H9 (cell line): ENCODE measurements around the gene EPO. TPM values are rescaled to one million over a fixed set of nuclear protein-coding genes. Genes with fewer than 3 reads are reported as not detected.

Experiments used
- DNase-seq: peaks from one replicate; pipeline ENCODE4 v3.0.0-alpha.2; 2017
- H2AFZ ChIP-seq: one replicate; pipeline ENCODE4 v1.6.1; 2013; ENCODE audit warnings: mild to moderate bottlenecking, low read length, control low read depth, moderate library complexity
- H2AK5ac ChIP-seq: 2 replicates; pipeline ENCODE4 v1.6.1; 2013; ENCODE audit warnings: low read length, control low read depth, mixed read lengths; ENCODE audit not compliant: insufficient read length
- H2BK120ac ChIP-seq: one replicate; pipeline ENCODE4 v1.6.1; 2013; ENCODE audit warnings: low read depth, mild to moderate bottlenecking, low read length, control low read depth, inconsistent platforms; ENCODE audit not compliant: poor library complexity, severe bottlenecking
- H2BK12ac ChIP-seq: 2 replicates; pipeline ENCODE4 v1.6.1; 2013; ENCODE audit warnings: low read length, control low read depth, mixed read lengths, low read depth; ENCODE audit not compliant: insufficient read length
- H2BK15ac ChIP-seq: 2 replicates; pipeline ENCODE4 v1.6.1; 2013; ENCODE audit warnings: low read depth, low read length, control low read depth
- H2BK20ac ChIP-seq: one replicate; pipeline ENCODE4 v1.6.1; 2013; ENCODE audit warnings: low read depth, mild to moderate bottlenecking, low read length, control low read depth, inconsistent platforms; ENCODE audit not compliant: poor library complexity, severe bottlenecking
- H2BK5ac ChIP-seq: 2 replicates; pipeline ENCODE4 v1.6.1; 2013; ENCODE audit warnings: low read length, control low read depth, mixed read lengths; ENCODE audit not compliant: insufficient read length
- H3K14ac ChIP-seq: 2 replicates; pipeline ENCODE4 v1.6.1; 2013; ENCODE audit warnings: low read length, control low read depth; ENCODE audit not compliant: insufficient read depth
- H3K18ac ChIP-seq: 2 replicates; pipeline ENCODE4 v1.6.1; 2013; ENCODE audit warnings: low read depth, mild to moderate bottlenecking, mixed read lengths, low read length, control low read depth; ENCODE audit not compliant: insufficient read length
- H3K23ac ChIP-seq: 2 replicates; pipeline ENCODE4 v1.6.1; 2013; ENCODE audit warnings: low read length, control low read depth, mixed read lengths, low read depth; ENCODE audit not compliant: insufficient read length
- H3K23me2 ChIP-seq: 2 replicates; pipeline ENCODE4 v1.6.1; 2013; ENCODE audit warnings: low read depth, mild to moderate bottlenecking, mixed read lengths, low read length, control low read depth; ENCODE audit not compliant: insufficient read length, poor library complexity, severe bottlenecking
- H3K27ac ChIP-seq: 2 replicates; pipeline ENCODE4 v1.5.1; 2013; ENCODE audit warnings: low read length, control low read depth, mixed read lengths, low read depth; ENCODE audit not compliant: insufficient read length
- H3K27me3 ChIP-seq: 2 replicates; pipeline ENCODE4 v1.6.1; 2013; ENCODE audit warnings: low read length, control low read depth, inconsistent platforms; ENCODE audit not compliant: insufficient read depth
- H3K4ac ChIP-seq: 2 replicates; pipeline ENCODE4 v1.6.1; 2013; ENCODE audit warnings: low read depth, mild to moderate bottlenecking, control low read depth, inconsistent platforms, low read length, moderate library complexity
- H3K4me1 ChIP-seq: 2 replicates; pipeline ENCODE4 v1.6.1; 2013; ENCODE audit warnings: low read length, control low read depth, inconsistent platforms; ENCODE audit not compliant: insufficient read depth
- H3K4me2 ChIP-seq: 2 replicates; pipeline ENCODE4 v1.6.1; 2013; ENCODE audit warnings: low read length, control low read depth, mixed read lengths; ENCODE audit not compliant: insufficient read length, insufficient read depth
- H3K56ac ChIP-seq: 2 replicates; pipeline ENCODE4 v1.6.1; 2013; ENCODE audit warnings: low read depth, mild to moderate bottlenecking, mixed read lengths, low read length, control low read depth; ENCODE audit not compliant: insufficient read length
- H3K79me1 ChIP-seq: 2 replicates; pipeline ENCODE4 v1.6.1; 2013; ENCODE audit warnings: low read depth, mild to moderate bottlenecking, moderate library complexity, low read length, control low read depth, inconsistent platforms; ENCODE audit not compliant: insufficient read depth, poor library complexity, severe bottlenecking
- H3K79me2 ChIP-seq: 2 replicates; pipeline ENCODE4 v1.6.1; 2013; ENCODE audit warnings: low read length, control low read depth, inconsistent platforms; ENCODE audit not compliant: insufficient read depth
- H3K9ac ChIP-seq: 2 replicates; pipeline ENCODE4 v1.6.1; 2013; ENCODE audit warnings: low read length, control low read depth, mixed read lengths; ENCODE audit not compliant: insufficient read length; ENCODE audit errors: extremely low read depth
- H3K9me3 ChIP-seq: one replicate; pipeline ENCODE4 v1.6.1; 2013; ENCODE audit warnings: low read depth, low read length, inconsistent platforms; ENCODE audit not compliant: control insufficient read depth
- H3T11ph ChIP-seq: one replicate; pipeline ENCODE4 v1.6.1; 2013; ENCODE audit warnings: mild to moderate bottlenecking, low read length, control low read depth, inconsistent platforms
- H4K20me1 ChIP-seq: one replicate; pipeline ENCODE4 v1.6.1; 2013; ENCODE audit not compliant: control insufficient read depth, insufficient read length, insufficient read depth
- H4K5ac ChIP-seq: 2 replicates; pipeline ENCODE4 v1.6.1; 2013; ENCODE audit warnings: low read depth, mild to moderate bottlenecking, mixed read lengths, low read length, control low read depth; ENCODE audit not compliant: insufficient read length
- H4K8ac ChIP-seq: replicated peaks from 2 replicates; pipeline ENCODE4 v1.6.1; 2013; ENCODE audit warnings: low read length, control low read depth, mixed read lengths, low read depth; ENCODE audit not compliant: insufficient read length
- H4K91ac ChIP-seq: 2 replicates; pipeline ENCODE4 v1.6.1; 2013; ENCODE audit warnings: low read depth, mild to moderate bottlenecking, moderate library complexity, mixed read lengths, low read length, control low read depth; ENCODE audit not compliant: insufficient read length
- H3K27ac Mint-ChIP-seq, 3 experiments: 2 replicates in 2 of 3; 3 replicates in 1 of 3; pipeline ENCODE4 v1.8.0; 2020 to 2021; ENCODE audit warnings: mixed read lengths in 3 of 3, mild to moderate bottlenecking in 1 of 3, moderate library complexity in 1 of 3
- H3K27me3 Mint-ChIP-seq: 2 replicates; pipeline ENCODE4 v1.8.0; 2021; ENCODE audit warnings: low read depth, mild to moderate bottlenecking, moderate library complexity, mixed read lengths
- H3K36me3 Mint-ChIP-seq, 3 experiments: 2 replicates in 2 of 3; 3 replicates in 1 of 3; pipeline ENCODE4 v1.8.0; 2020 to 2021; ENCODE audit warnings: low read depth in 3 of 3, mixed read lengths in 3 of 3; ENCODE audit not compliant: insufficient read depth in 1 of 3
- H3K4me1 Mint-ChIP-seq, 2 experiments: 2 replicates each; pipeline ENCODE4 v1.8.0; 2020; ENCODE audit warnings: mixed read lengths in 2 of 2
- H3K4me3 Mint-ChIP-seq, 2 experiments: 2 replicates in 1 of 2; 3 replicates in 1 of 2; pipeline ENCODE4 v1.8.0; 2020 to 2021; ENCODE audit warnings: mild to moderate bottlenecking in 2 of 2, mixed read lengths in 2 of 2, moderate library complexity in 1 of 2
- H3K9me3 Mint-ChIP-seq, 2 experiments: 2 replicates in 1 of 2; 3 replicates in 1 of 2; pipeline ENCODE4 v1.8.0; 2020; ENCODE audit warnings: mild to moderate bottlenecking in 2 of 2, mixed read lengths in 2 of 2, moderate library complexity in 1 of 2
- CTCF ChIP-seq: fragments of 200-600 bp; sonication (generic); conservative IDR thresholded peaks from 3 replicates; pipeline ENCODE4 v1.8.0; 2021; ENCODE audit warnings: antibody characterized with exemption, mild to moderate bottlenecking
- WGBS: extraction: QIAGEN DNeasy Blood & Tissue Kit; methylation state at CpG from one replicate; pipeline ENCODE4 v1.1.7; 2013; ENCODE audit warnings: missing lambda C conversion rate, low lambda C conversion rate, mixed read lengths; ENCODE audit not compliant: insufficient read length; ENCODE audit errors: extremely low coverage; 5-methylcytosine and 5-hydroxymethylcytosine counted together
- total RNA-seq: library from RNA; stranded (reverse); gene quantifications from 2 replicates; pipeline ENCODE4 v1.2.1, GENCODE V29; 2021

The EPO gene
- total RNA-seq, 1 experiment from 2014 or later: 0.44 TPM

DNA sequence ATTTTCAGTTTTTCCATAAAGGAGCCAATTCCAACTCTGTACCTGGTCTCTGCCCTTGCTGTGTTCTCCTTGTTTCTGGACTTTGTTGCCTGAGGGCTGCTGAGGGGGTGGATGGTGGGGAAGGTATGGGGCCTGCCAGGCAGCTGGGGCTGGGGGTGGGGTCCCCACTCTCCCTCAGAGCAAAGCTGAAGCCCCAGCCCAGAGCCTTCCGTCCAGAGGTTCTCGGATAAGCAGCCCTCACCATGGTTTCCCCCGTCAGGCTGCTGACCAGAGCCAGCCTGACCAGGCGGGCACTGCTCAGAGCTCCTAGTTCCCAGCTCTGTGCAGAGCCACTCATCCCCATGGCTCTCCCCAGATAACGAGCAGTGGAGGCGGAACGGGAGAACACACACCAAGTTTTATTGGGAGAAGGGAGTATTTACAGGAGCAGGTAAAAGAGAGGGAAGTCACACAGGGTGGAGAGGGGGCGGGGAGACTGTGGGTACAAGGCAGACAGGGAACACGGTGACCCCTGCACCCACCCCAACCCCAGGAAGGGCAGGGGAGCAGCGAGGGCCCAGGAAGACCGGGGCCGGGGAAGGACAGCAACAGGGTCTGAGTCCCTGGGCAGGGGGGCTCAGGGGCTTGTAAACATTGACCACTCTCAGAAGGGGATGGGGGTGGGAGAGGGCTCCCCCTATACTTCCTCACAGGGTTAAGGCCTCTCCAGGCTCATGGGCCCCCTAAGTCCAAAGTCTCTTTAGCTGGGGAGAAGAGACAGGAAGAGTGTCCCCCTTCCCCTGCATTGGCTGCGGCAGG is 40.9 kb upstream of the EPO start:
- H4K91ac ChIP-seq: no peak overlapping the region
- no peak overlapping the region for H2BK5ac ChIP-seq
- H3K23ac ChIP-seq: no peak overlapping the region
- H3K27ac ChIP-seq: no peak overlapping the region
- H2BK15ac ChIP-seq: no peak overlapping the region
- peaks cover 6 to 21% of the 10 kb centered on the region in 2 experiments for H3K4me1 Mint-ChIP-seq
- H2AK5ac ChIP-seq: no peak overlapping the region
- no peak for DNase-seq
- H3K9me3 ChIP-seq: no peaks in the 10 kb centered on the region
- no peak overlapping the region for H4K8ac ChIP-seq
- H2BK12ac ChIP-seq: no peak overlapping the region
- H3K9me3 Mint-ChIP-seq: no peaks in the 10 kb centered on the region
- no peak overlapping the region for H3K4me2 ChIP-seq
- no peak overlapping the region for H3K14ac ChIP-seq
- no peak overlapping the region for H2BK20ac ChIP-seq
- peaks cover 15% of the 10 kb centered on the region for H3K23me2 ChIP-seq
- no peak overlapping the region for H2AFZ ChIP-seq
- no peak overlapping the region for H3K4me3 Mint-ChIP-seq
- peaks cover 3% of the 10 kb centered on the region for H3K27me3 Mint-ChIP-seq
- H3K18ac ChIP-seq: no peak overlapping the region
- H3K27me3 ChIP-seq: no peaks in the 10 kb centered on the region
- peak overlapping the region in 2 of 3 experiments; percentile 84 to 91; a peak in 5 of 7 replicates for H3K27ac Mint-ChIP-seq
- H3K9ac ChIP-seq: no peak overlapping the region
- no peaks in the 10 kb centered on the region for H3K79me1 ChIP-seq
- H4K20me1 ChIP-seq: no peaks in the 10 kb centered on the region
- no peak overlapping the region for H3K4ac ChIP-seq
- H3K56ac ChIP-seq: no peak overlapping the region
- TF ChIP-seq CTCF: no peak
- WGBS: no CpG with 5 or more reads among the region's 13 CpGs
- H2BK120ac ChIP-seq: no peak overlapping the region
- H3K4me1 ChIP-seq: no peaks in the 10 kb centered on the region
- H3K36me3 Mint-ChIP-seq: peaks cover 14 to 57% (median 52%) of the 10 kb centered on the region in 3 experiments
- H3T11ph ChIP-seq: no peak overlapping the region
- H4K5ac ChIP-seq: no peak overlapping the region
- H3K79me2 ChIP-seq: no peaks in the 10 kb centered on the region
